IPS-NIHi7 (cell line): ENCODE data around the gene C10orf67.
A peak's percentile ranks its signal among the peaks of the same experiment; 100 is the strongest.

Experiments
- DNase-seq: peaks from one replicate; pipeline ENCODE4 v3.0.0; 2012; ENCODE audit warnings: mixed read lengths; ENCODE audit errors: extremely low spot score

The C10orf67 gene

GRCh38 chr10:23172429-23173213, 172.0 kb downstream of the C10orf67 start:
- DNase-seq, result no peak

DNA sequence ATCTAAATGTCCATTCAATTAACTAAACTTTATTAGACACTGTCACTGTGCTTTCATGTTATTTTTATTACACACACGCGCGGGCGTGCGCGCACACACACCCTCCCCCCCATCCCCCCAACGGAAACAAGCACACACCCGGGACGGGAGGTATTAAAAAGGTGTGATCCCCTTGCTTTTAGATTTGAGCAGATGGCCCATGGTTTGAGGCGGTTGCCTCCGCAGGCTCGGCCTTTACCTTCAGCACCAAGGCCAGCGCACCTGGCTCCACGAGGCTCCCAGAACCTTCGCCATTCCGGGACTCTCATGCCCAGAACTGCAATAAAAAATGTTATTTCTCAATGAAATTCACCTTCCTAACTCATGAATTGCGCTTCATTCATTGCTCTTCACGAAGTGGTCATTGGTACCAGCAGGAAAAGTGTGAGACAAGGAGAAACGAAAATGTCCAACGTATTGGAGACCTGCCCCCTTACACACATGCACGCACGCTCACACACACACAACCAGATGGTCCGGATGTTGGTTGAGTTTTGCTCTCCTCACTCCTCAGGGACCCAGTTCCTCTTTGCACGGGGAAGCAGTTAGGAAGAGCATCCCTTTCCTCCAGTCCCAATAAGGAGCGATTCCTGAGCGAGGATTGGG, 173.2 kb downstream of the C10orf67 start:
- peak; percentile 78 for DNase-seq

DNA sequence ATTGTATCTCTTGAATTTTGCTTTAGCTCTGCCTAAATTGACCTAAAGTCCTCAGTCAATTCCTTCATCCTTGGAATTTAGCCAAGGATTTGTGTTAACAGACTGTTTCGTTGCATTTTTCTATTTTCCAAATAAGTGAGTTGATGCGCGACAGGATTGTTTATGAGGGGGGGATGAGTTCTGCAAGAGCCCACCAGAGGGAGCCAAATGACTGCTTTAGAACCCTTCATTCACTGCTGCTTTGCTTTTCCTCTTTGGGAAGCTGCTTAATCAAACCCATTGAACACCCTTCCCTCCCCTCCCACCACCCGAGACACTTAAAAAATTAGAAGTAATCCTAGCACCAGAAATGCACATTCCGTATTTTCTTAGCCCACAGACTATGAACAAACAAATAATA, 186.2 kb downstream of the C10orf67 start:
- peak; percentile 80 for DNase-seq

GRCh38 chr10:23157691-23158369, 186.8 kb downstream of the C10orf67 start:
- peak; percentile 64 for DNase-seq

DNA sequence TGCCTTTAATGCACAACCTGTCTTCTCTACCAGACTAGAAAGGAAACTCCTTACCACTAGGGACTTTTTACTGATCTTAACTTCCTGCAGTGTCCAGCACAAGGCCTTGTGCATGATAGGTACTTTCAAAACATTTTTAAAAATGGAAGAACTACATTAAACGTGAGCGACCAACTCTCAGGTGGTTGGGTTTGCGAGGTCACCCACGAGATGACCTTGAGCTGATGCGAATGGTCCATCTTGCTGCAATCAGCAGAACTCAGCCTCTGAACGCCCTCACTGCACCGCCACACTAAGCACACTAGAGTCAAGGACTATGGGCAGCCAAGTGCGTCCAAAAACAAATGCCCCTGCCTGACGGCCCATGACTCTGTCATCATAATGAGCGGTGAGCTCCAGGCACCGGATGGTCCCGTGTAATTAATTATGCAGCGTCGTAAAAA, 187.3 kb downstream of the C10orf67 start:
- DNase-seq, result no peak

DNA sequence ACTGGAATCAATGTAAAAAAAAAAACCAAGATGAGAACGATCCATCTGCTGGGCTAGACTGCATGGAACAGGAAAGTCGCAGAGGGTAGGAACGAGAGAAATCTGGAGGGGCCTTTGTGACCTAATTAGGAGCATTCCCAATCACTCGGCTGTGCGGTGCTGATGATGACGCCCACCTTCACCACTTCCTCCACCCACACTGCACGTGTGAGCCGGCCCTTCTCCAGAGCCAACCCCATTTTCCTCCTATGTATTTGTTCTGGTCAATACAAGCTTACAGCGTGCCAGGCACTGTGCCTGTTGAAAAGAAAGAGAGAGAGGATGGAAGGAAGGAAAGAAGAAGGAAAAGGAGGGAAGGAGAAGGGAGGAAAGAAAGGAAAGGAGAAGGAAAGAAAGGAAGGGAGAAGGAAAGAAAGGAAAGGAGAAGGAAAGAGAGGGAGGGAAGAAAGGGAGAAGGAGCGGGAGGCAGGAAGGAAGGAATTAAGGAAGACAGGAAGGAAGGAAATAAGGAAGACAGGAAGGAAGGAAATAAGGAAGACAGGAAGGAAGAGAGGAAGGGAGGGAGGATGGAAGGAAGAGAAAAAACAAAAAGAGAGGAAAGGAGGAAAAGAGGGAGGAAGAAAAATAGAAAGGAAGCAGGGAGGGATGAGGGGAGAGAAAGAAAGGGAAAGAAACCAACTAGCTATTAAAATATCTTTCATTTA, 188.0 kb downstream of the C10orf67 start:
- DNase-seq, result no peak

DNA sequence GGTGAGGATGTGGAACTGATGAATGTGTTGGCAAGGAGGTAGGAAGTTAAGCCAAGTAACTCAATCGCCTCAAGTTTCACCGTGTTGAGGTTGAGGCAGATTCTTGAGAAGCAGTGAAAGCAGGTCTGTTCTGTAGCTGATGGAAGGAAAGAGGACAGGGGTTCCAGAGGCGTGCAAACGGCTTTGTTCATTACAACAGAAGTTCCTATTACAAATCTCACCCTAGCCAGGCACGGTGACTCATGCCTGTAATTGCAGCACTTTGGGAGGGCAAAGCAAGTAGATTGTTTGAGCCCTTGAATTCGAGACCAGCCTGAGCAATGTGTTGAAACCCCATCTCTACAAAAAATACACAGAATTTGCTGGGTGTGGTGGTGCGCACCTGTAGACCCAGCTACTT, 189.4 kb downstream of the C10orf67 start:
- DNase-seq, result no peak
